GM19438 (cell line): ENCODE measurements around the gene ERFL.

ENCODE experiments used
- ATAC-seq: cut with Tn5 transposase; IDR thresholded peaks from one replicate; pipeline ENCODE4 v1.9.1; 2021; ENCODE audit warnings: low read depth; ENCODE audit not compliant: unreplicated experiment

ERFL gene

DNA sequence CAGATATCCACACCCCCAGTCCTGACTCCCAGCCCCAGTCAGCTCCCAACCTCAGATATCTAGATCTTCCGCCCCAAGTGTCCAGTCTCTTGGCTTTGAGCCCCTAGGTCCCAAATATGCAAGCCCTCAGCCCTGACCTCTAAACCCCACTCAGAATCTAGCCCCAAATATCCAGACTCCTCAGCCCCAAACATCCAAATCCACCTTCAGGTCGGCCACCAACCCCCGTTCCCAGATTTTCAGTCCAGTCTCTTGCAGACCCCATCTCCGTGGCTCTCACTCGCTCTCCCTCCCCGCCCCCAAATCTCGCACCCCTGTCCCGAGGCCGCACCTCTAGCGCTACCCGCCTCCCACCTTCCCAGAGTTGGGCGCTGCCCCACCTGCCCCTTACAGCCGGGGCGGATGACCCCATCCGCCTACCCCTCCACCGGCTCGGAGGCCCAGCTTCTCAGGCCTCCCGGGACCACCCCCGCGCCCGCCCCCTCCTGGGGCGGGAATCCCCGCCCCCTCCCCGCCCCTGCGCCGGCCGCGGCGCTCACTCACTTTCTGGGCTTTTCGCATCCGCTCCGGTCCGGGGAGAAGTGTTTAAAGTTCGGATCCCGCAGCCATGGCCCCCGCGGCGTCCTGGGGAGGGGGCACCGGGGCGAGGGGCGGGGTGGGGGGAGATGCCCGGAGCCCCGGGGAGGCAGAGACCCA lies 604 bp downstream of the ERFL start:
- ATAC-seq, result no peak

DNA sequence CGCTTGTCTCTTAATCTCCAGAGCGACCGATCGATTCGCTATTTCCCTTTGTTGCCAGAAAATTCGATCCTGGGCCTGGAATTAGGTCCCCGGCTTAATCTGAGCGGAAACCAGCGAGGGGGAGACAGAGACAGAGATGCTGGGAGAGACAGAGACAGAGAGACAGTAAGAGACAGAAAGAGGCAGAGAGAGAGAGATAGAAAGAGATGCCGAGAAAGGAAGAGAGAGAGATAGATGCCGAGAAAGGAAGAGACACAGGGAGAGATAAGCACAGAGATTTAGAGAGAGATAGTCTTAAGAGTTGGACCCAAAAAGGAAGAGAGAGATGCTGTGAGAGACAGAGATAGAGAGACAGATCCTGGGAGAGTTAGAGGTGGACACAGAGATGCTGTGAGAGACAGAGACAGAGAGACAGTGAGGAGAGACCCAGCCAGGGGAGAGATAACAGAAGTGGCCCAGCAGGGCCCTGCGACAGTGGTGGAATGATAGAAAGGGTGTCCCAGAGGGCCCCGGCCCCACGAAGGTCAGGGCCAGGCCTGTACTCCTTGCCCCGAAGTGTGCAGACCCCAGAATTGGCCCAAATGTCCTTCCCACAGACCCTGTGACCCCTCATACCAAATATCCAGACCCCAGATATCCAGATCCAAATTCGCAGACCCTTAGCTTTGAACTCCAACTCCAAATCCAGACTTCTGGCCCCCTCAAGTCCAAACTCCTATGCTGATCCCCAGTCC lies 1.3 kb downstream of the ERFL start:
- ATAC-seq, result no peak

DNA sequence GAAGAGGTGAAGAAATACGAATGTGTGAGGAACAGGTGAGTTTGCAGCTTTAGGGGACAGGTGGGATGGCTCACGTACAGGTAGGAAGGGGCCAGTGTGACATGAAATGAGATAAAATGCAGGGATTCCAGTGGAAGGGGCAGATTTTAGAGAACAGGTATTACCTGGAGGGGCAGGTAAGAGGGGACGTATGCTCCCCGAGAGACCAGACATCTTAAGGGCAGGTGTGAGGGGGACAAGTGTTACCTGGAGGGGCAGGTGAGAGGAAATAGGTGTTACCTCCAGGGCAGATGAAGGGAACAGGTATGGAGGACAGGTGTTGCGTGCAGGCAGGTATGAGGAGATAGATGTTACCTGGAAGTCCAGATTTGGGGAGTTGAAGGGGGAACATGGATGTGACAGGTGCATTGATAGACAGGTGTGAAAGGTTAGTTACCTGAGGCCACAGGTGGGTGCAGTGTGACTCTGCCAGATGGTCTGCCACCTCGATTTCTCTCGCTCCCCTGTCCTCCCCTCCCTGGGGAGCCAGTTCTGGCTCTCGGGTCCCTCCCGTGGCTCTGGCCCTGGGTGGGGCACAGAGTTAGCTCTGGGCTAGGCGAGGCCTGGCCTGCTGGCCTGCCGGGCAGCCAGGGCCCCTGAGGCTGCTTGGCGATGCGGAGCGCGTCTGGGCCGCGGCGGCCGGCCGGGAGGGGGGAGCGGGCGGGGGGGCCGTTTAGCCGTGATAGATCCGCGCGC lies 2.1 kb downstream of the ERFL start:
- no peak for ATAC-seq

DNA sequence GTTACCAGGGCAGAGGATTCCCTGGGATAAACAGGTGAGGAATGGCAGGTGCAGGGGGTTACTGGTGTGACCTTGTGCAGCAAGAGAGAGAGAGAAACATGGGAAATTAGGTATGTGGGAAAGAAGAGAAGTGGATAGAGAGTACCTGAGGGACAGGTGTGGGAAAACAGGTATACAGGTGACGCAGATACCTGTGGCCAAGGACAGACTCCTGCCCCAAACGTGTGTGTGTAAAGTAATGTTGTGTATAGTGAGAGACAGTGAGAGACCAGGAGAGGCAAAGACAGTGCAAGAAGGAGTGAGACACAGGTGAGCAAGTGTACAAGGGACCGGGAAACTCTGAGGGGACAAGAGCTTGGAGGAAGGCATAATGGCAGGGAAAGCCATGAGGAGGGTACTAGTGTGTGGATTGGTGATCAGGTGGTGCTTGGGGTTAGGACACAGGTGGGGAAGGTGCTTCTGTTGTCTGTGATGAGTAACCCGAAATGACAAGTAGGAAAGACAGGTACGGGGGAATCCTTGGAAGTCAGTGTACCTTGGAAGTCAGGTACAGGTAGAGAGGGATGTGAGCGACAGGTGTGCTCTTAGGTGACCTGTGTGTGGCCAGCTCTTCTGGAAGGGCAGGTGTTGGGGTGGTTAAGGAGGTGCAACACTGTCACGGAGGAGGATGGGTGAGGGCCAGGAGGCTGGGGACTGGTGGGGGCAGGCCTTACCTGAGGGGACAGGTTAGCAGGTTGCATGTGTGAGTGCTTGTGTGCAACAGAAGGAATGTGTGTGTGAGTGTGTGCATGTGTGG lies 2.8 kb downstream of the ERFL start:
- no peak for ATAC-seq

DNA sequence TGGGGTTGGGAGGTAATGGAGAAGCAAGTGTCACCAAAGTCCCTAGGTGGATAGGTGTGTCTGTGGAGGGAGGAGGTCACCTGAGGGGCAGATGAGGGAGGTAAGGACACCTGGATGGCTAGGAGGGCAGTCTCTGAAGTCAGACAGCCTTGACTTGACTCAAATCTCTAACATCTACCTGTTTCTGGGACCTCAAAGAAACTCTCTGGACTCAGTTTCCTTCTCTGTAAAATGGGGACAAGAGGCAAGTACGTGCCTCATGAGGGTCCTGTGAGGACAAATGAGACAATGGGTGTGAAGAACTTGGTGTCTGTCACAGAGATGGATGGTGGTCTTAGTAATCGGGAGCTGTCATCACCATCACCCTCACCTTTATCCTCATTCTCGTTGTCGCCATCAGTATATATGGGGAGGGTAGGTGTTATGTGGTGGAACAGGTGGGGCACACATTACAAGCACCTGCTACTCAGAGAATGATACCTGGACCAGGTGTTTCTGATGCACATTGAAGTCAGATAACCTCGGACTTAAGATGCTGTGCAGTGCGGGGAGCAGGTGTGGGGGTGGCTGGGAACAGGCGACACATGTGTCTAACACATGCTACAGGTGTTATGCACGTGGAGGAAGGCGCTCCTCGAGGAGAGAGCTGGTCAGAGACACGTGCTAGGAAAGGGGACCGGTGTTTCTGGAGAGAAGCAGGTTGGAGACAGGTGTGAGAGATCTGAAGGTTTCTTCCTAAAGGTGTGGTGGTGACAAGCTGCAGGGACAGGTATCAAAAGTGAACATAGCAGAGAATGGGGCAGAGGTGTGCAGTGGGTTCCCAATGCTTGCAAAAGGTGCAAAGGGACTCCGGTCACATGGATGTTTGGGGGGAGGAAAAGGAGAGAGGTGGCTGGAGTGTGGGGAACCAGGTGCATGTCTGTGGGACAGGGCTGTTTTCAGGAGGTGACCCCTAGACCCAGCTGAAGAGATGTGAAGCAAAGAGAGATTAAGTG lies 3.8 kb downstream of the ERFL start:
- no peak for ATAC-seq

DNA sequence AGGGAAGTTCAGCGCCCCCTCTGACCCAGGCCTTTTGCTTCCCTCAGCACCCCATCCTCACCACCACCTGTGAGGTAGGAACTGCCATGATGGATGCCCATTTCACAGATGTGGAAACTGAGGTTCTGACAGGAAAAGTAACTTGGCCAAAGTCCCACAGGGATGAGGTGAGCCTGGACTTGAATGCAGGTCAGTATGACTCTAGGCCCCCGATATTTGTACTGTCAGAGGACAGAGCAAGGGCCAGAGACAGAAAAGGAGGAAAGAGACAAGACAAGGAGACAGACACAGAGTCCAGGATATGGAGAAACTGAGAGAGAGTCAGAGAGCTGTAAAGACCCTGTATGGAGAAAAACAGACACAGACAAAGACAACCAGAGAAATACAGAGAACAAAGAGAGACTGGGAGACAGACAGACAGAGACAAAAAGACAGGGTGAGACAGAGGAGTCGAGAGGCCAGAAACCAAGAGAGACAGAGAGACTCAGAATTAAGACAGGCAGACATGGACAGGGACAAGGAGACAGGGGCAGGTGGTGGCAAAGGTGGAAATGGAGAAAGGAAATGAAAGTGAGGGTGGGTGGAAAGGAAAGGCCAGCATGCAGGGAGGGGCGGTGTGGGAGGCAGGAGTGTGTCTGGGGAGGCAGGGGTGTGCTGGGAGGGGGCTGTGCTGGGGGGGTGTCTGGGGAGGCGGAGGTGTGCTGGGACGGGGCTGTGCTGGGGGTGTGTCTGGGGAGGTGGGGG lies 5.0 kb downstream of the ERFL start:
- no peak for ATAC-seq

DNA sequence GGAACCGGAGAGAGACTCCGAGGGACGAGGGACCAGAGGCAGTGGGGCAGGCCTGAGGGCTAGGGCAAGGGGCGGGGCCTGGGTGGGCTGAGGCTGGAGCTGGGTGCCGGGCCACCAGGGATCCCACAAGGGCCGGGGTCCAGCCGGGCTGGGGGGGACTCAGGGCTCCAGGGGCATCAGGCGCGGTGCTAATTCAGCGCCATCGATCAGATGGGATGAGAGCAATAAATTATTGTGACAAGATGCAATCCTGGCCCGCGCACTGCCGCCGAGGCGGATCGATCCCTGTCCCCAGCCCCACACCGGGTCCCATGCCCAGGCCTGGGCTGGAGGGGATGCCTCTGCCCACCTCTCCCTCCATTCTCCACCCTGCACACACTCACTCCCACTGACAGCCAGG lies 5.7 kb downstream of the ERFL start:
- ATAC-seq, result no peak

DNA sequence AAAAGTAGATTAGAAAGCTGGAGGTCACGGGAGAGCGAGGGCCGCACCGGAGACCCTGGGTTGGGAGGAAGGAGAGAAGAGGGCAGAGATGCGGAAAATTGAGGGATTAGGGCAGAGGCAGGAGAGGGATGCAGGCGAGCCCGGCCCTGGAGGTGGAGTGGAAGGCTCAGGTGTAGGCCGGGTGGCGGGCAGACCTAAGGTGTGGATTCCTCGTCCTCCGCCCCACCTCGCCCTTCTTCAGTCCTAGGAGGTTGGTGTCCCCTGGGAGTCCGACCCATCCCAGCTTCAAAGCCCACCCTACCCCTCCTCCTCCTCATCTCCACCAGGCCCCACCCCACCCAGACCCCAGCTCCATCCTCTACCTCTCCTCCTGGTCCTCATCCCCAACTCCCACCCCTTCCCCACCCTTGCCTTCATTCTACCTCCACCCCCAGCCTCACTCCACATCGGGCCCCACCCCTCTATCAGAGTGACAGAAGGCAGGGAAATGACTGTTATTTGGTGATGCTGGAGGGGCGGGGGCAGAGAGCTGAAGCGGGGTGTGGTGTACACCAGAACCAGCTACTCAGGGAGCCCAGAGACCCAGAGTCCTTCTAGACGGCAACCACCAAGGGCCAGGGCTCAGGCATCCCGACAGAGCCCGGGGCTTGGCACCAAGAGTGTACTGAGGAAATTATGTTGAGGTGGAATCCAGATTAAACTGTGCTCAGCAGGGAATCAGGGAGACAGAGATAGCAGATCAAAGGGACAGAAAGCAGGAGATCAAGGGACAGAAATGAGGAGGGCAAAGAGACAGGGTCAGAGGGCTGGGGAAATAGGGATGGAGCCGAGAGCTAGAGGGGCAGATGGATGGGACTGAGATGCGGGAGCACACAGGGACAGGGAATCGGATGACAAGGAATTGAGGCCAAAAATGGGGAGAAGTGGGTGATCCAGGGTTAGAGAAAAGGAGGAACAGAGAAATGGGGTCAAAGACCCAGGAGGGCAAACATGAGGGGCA lies 6.4 kb downstream of the ERFL start:
- ATAC-seq, result no peak

DNA sequence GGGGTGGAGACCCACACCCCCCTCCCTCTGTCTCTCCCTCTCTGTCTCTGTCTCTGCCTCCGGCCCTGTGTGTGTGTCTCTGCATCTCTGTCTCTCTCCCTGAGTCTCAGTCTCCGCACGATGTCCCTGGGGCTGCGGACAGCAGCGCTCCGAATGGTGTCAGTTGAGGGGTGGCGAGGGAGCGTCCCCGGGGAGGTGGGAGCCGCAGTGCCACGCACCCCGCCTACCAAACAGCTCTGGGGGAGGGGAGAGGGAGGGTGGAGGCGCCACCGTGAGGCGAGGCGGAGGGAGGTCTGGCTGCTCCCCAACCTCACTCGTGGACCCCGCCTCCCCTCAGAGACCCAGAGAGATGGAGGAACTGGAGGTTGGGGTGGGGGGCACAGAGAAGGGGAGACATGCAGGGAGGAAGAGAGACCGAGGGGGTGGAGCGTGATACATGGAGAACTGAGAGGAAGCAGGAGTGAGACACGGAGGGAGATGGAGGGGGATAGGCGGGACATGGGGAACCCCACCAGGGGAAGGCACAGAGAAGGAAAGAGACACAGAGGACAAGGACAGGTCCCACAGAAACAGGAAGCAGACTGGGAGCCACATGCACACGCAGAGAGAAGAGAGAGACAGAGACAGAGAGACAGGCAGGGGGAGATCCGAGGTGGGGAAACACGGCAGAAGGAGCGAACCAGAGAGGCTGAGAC lies 7.2 kb downstream of the ERFL start:
- ATAC-seq, result no peak

DNA sequence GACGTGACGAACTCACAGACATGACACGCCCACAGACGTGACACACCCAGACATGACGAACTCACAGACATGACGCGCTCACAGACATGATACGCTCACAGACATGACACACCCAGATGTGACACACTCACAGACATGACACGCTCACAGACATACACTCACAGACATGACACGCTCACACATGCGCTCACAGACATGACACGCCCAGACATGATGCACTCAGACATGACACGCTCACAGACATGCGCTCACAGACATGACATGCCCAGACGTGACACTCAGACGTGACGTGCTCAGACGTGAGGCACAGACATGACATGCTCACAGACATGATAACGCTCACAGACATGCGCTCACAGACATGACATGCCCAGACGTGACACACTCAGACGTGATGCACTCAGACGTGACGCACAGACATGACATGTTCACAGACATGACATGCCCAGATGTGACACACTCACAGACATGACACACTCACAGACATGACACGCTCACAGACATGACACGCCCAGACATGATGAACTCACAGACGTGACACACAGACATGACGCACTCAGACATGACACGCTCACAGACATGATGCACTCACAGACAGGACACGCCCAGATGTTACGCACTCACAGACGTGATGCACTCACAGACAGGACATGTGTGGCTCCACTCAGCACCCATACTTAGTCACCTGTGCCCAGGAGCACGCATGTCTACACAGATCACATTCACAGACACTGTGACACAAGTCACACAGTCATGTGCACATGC lies 8.1 kb downstream of the ERFL start:
- ATAC-seq, result no peak

DNA sequence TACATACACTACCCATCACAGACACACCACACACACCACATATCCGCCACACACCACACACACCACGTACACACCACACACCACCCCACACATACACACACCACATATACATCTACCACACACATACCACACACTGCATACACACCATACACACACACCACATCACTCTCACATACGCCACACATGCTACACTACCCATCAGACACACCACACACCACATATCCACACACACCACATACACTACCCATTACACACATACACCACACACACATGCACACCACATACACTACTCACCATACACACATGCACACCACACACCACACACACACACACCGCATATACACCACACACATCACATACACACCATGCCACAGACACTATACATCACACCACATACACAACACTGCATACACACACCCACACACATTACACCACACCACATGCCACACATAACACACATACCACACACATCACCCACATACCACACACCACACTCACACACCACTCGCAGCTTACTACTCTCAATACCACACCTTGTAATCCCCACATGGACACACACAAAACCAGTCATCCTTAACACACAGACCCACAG lies 9.5 kb downstream of the ERFL start:
- ATAC-seq, result no peak

DNA sequence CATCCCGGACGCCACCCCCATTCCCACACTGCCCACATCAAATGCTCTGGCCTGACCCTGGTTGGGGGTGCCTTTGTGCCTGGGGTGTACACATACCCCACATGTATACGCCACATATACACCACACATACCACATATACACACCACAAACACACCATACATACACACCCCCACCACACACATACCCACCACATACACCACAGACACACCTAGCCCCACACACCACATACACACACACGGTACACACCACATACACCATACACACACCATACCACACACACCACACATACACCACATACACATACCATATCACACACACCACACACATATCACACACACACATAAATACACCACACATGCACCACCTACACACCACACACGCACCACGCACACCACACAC lies 10.2 kb downstream of the ERFL start:
- ATAC-seq, result no peak

DNA sequence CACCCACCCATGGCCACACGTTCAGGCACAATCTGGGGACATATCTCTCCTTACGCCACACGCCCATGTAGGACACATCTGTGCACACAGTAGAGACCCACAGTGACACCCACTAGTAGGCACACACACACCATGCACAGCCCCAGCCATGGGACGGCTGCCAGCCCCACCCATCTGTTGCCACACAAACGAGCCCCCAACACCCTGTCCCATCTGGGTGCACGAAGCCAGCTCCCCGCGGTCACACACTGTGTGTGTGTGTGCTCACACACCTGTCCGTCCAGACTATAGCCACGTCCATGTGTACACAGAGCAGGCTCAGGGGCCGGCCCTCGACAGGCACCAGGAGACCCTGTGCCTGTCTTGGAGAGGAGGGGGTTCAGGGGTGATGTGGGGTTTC lies 10.6 kb downstream of the ERFL start:
- no peak for ATAC-seq

DNA sequence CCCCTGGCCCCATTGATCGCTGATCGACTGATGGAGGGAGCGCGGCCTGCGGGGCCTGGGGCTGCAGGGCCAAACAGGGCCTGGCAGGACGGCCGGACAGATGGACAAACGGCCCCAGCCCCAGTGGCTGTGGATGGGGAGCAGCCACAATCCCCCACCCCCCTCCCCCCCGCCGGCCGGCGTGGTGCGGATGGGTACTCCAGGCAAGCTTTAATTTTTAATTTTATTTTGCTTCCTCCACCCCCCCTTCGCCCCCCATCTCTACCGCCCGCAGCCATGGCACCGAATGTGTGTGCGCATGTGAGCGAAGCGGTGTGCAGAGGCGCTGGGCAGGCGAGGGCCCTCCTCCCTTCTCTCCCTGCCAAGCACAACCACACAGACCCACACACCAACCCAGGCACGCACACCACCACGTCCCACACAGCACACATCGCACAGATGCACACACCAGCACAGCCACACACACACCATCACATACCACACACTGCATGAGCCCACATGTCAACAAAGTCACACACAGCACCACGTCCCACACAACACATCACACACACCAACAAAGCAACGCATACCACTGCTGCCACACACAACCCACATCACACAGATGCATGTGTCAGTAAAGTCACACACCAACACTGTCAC lies 12.4 kb downstream of the ERFL start:
- ATAC-seq, result no peak

DNA sequence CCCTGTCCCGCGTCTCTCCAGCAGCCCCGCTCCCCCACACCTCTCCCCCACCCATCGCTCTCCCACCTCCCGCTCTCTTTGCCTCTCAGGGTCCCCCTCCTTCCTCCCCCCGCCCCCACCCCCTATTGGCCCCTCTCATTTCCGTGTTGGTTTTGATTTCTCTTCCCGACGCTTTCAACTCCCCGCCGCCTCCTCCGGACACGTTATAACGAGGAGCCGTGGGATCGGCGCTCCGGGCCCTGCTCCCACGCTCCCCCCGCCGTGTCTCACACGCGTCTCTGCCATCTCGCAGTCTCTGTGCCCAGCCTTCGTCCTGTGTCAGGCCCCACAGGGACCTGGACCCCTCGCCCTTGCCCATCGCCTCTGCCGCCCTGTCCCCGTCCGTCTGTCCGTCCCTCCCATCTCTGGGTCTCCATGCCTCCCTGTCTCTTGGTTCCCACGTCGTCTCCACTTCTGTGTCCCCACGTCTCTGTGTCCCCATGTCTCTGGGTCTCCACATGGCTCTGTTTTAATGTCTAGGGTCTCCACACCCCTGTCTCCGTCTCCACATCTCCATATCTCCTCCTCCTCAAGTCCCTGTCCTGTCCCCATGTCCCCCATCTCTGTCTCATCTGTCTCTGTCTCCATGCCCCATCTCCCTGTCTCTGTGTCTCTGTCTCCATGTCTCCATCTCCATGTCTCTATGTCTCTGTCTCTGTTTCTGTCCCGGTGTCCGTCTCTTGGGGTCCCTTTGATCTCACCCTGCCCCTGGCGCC lies 13.1 kb downstream of the ERFL start:
- ATAC-seq, result no peak
